H9 (cell line): ENCODE measurements around the gene KRTAP12-4. TPM values are rescaled to one million over a fixed set of nuclear protein-coding genes. Genes with fewer than 3 reads are reported as not detected.
"Not testable (repeated sequence)": the region's sequence is repeated elsewhere in the genome, so short reads cannot be mapped to it uniquely, and the experiment has no call there.

ENCODE experiments used
- DNase-seq: peaks from one replicate; pipeline ENCODE4 v3.0.0-alpha.2; 2017
- H2AFZ ChIP-seq: one replicate; pipeline ENCODE4 v1.6.1; 2013; ENCODE audit warnings: mild to moderate bottlenecking, low read length, control low read depth, moderate library complexity
- H2AK5ac ChIP-seq: 2 replicates; pipeline ENCODE4 v1.6.1; 2013; ENCODE audit warnings: low read length, control low read depth, mixed read lengths; ENCODE audit not compliant: insufficient read length
- H2BK120ac ChIP-seq: one replicate; pipeline ENCODE4 v1.6.1; 2013; ENCODE audit warnings: low read depth, mild to moderate bottlenecking, low read length, control low read depth, inconsistent platforms; ENCODE audit not compliant: poor library complexity, severe bottlenecking
- H2BK12ac ChIP-seq: 2 replicates; pipeline ENCODE4 v1.6.1; 2013; ENCODE audit warnings: low read length, control low read depth, mixed read lengths, low read depth; ENCODE audit not compliant: insufficient read length
- H2BK15ac ChIP-seq: 2 replicates; pipeline ENCODE4 v1.6.1; 2013; ENCODE audit warnings: low read depth, low read length, control low read depth
- H2BK20ac ChIP-seq: one replicate; pipeline ENCODE4 v1.6.1; 2013; ENCODE audit warnings: low read depth, mild to moderate bottlenecking, low read length, control low read depth, inconsistent platforms; ENCODE audit not compliant: poor library complexity, severe bottlenecking
- H2BK5ac ChIP-seq: 2 replicates; pipeline ENCODE4 v1.6.1; 2013; ENCODE audit warnings: low read length, control low read depth, mixed read lengths; ENCODE audit not compliant: insufficient read length
- H3K14ac ChIP-seq: 2 replicates; pipeline ENCODE4 v1.6.1; 2013; ENCODE audit warnings: low read length, control low read depth; ENCODE audit not compliant: insufficient read depth
- H3K18ac ChIP-seq: 2 replicates; pipeline ENCODE4 v1.6.1; 2013; ENCODE audit warnings: low read depth, mild to moderate bottlenecking, mixed read lengths, low read length, control low read depth; ENCODE audit not compliant: insufficient read length
- H3K23ac ChIP-seq: 2 replicates; pipeline ENCODE4 v1.6.1; 2013; ENCODE audit warnings: low read length, control low read depth, mixed read lengths, low read depth; ENCODE audit not compliant: insufficient read length
- H3K23me2 ChIP-seq: 2 replicates; pipeline ENCODE4 v1.6.1; 2013; ENCODE audit warnings: low read depth, mild to moderate bottlenecking, mixed read lengths, low read length, control low read depth; ENCODE audit not compliant: insufficient read length, poor library complexity, severe bottlenecking
- H3K27ac ChIP-seq: 2 replicates; pipeline ENCODE4 v1.5.1; 2013; ENCODE audit warnings: low read length, control low read depth, mixed read lengths, low read depth; ENCODE audit not compliant: insufficient read length
- H3K27me3 ChIP-seq: 2 replicates; pipeline ENCODE4 v1.6.1; 2013; ENCODE audit warnings: low read length, control low read depth, inconsistent platforms; ENCODE audit not compliant: insufficient read depth
- H3K4ac ChIP-seq: 2 replicates; pipeline ENCODE4 v1.6.1; 2013; ENCODE audit warnings: low read depth, mild to moderate bottlenecking, control low read depth, inconsistent platforms, low read length, moderate library complexity
- H3K4me1 ChIP-seq: 2 replicates; pipeline ENCODE4 v1.6.1; 2013; ENCODE audit warnings: low read length, control low read depth, inconsistent platforms; ENCODE audit not compliant: insufficient read depth
- H3K4me2 ChIP-seq: 2 replicates; pipeline ENCODE4 v1.6.1; 2013; ENCODE audit warnings: low read length, control low read depth, mixed read lengths; ENCODE audit not compliant: insufficient read length, insufficient read depth
- H3K56ac ChIP-seq: 2 replicates; pipeline ENCODE4 v1.6.1; 2013; ENCODE audit warnings: low read depth, mild to moderate bottlenecking, mixed read lengths, low read length, control low read depth; ENCODE audit not compliant: insufficient read length
- H3K79me1 ChIP-seq: 2 replicates; pipeline ENCODE4 v1.6.1; 2013; ENCODE audit warnings: low read depth, mild to moderate bottlenecking, moderate library complexity, low read length, control low read depth, inconsistent platforms; ENCODE audit not compliant: insufficient read depth, poor library complexity, severe bottlenecking
- H3K79me2 ChIP-seq: 2 replicates; pipeline ENCODE4 v1.6.1; 2013; ENCODE audit warnings: low read length, control low read depth, inconsistent platforms; ENCODE audit not compliant: insufficient read depth
- H3K9ac ChIP-seq: 2 replicates; pipeline ENCODE4 v1.6.1; 2013; ENCODE audit warnings: low read length, control low read depth, mixed read lengths; ENCODE audit not compliant: insufficient read length; ENCODE audit errors: extremely low read depth
- H3K9me3 ChIP-seq: one replicate; pipeline ENCODE4 v1.6.1; 2013; ENCODE audit warnings: low read depth, low read length, inconsistent platforms; ENCODE audit not compliant: control insufficient read depth
- H3T11ph ChIP-seq: one replicate; pipeline ENCODE4 v1.6.1; 2013; ENCODE audit warnings: mild to moderate bottlenecking, low read length, control low read depth, inconsistent platforms
- H4K20me1 ChIP-seq: one replicate; pipeline ENCODE4 v1.6.1; 2013; ENCODE audit not compliant: control insufficient read depth, insufficient read length, insufficient read depth
- H4K5ac ChIP-seq: 2 replicates; pipeline ENCODE4 v1.6.1; 2013; ENCODE audit warnings: low read depth, mild to moderate bottlenecking, mixed read lengths, low read length, control low read depth; ENCODE audit not compliant: insufficient read length
- H4K8ac ChIP-seq: replicated peaks from 2 replicates; pipeline ENCODE4 v1.6.1; 2013; ENCODE audit warnings: low read length, control low read depth, mixed read lengths, low read depth; ENCODE audit not compliant: insufficient read length
- H4K91ac ChIP-seq: 2 replicates; pipeline ENCODE4 v1.6.1; 2013; ENCODE audit warnings: low read depth, mild to moderate bottlenecking, moderate library complexity, mixed read lengths, low read length, control low read depth; ENCODE audit not compliant: insufficient read length
- H3K27ac Mint-ChIP-seq, 3 experiments: 2 replicates in 2 of 3; 3 replicates in 1 of 3; pipeline ENCODE4 v1.8.0; 2020 to 2021; ENCODE audit warnings: mixed read lengths in 3 of 3, mild to moderate bottlenecking in 1 of 3, moderate library complexity in 1 of 3
- H3K27me3 Mint-ChIP-seq: 2 replicates; pipeline ENCODE4 v1.8.0; 2021; ENCODE audit warnings: low read depth, mild to moderate bottlenecking, moderate library complexity, mixed read lengths
- H3K36me3 Mint-ChIP-seq, 3 experiments: 2 replicates in 2 of 3; 3 replicates in 1 of 3; pipeline ENCODE4 v1.8.0; 2020 to 2021; ENCODE audit warnings: low read depth in 3 of 3, mixed read lengths in 3 of 3; ENCODE audit not compliant: insufficient read depth in 1 of 3
- H3K4me1 Mint-ChIP-seq, 2 experiments: 2 replicates each; pipeline ENCODE4 v1.8.0; 2020; ENCODE audit warnings: mixed read lengths in 2 of 2
- H3K4me3 Mint-ChIP-seq, 2 experiments: 2 replicates in 1 of 2; 3 replicates in 1 of 2; pipeline ENCODE4 v1.8.0; 2020 to 2021; ENCODE audit warnings: mild to moderate bottlenecking in 2 of 2, mixed read lengths in 2 of 2, moderate library complexity in 1 of 2
- H3K9me3 Mint-ChIP-seq, 2 experiments: 2 replicates in 1 of 2; 3 replicates in 1 of 2; pipeline ENCODE4 v1.8.0; 2020; ENCODE audit warnings: mild to moderate bottlenecking in 2 of 2, mixed read lengths in 2 of 2, moderate library complexity in 1 of 2
- CTCF ChIP-seq: fragments of 200-600 bp; sonication (generic); conservative IDR thresholded peaks from 3 replicates; pipeline ENCODE4 v1.8.0; 2021; ENCODE audit warnings: antibody characterized with exemption, mild to moderate bottlenecking
- WGBS: extraction: QIAGEN DNeasy Blood & Tissue Kit; methylation state at CpG from one replicate; pipeline ENCODE4 v1.1.7; 2013; ENCODE audit warnings: missing lambda C conversion rate, low lambda C conversion rate, mixed read lengths; ENCODE audit not compliant: insufficient read length; ENCODE audit errors: extremely low coverage; 5-methylcytosine and 5-hydroxymethylcytosine counted together
- total RNA-seq: library from RNA; stranded (reverse); gene quantifications from 2 replicates; pipeline ENCODE4 v1.2.1, GENCODE V29; 2021

KRTAP12-4 gene
- total RNA-seq, 1 experiment from 2014 or later, result not detected

GRCh38 chr21:44664691-44665090, 10.2 kb upstream of the KRTAP12-4 start:
- H2BK12ac ChIP-seq, result no peak overlapping the region
- no peak overlapping the region for H2AK5ac ChIP-seq
- no peaks in the 10 kb centered on the region for H4K20me1 ChIP-seq
- no peak for DNase-seq
- H2BK15ac ChIP-seq, result no peak overlapping the region
- Mint-ChIP-seq H3K27ac (no peak overlapping the region), H3K27me3 (peaks cover 2% of the 10 kb centered on the region; the same call in 1 of the 2 replicates), H3K36me3 (peaks cover 4 to 10% (median 6%) of the 10 kb centered on the region in 3 experiments), H3K9me3 (peaks cover 9 to 18% of the 10 kb centered on the region in 2 experiments), H3K4me1 (peaks cover 15 to 17% of the 10 kb centered on the region in 2 experiments), H3K4me3 (no peak overlapping the region)
- H3K4me2 ChIP-seq, result no peak overlapping the region
- no peak for TF ChIP-seq CTCF
- no peak overlapping the region for H2BK5ac ChIP-seq
- H3K23ac ChIP-seq, result no peak overlapping the region
- no peak overlapping the region for H2BK20ac ChIP-seq
- no peaks in the 10 kb centered on the region for H3K9me3 ChIP-seq
- no peaks in the 10 kb centered on the region for H3K79me2 ChIP-seq
- no peak overlapping the region for H3K4ac ChIP-seq
- H4K91ac ChIP-seq, result no peak overlapping the region
- H3K23me2 ChIP-seq, result no peaks in the 10 kb centered on the region
- H3K56ac ChIP-seq, result no peak overlapping the region
- no peak overlapping the region for H3K14ac ChIP-seq
- H2BK120ac ChIP-seq, result no peak overlapping the region
- no peak overlapping the region for H4K8ac ChIP-seq
- H3K9ac ChIP-seq, result no peak overlapping the region
- no CpG with 5 or more reads among the region's 5 CpGs for WGBS
- H3K4me1 ChIP-seq, result no peaks in the 10 kb centered on the region
- no peaks in the 10 kb centered on the region for H3K79me1 ChIP-seq
- no peaks in the 10 kb centered on the region for H3K27me3 ChIP-seq
- H3T11ph ChIP-seq, result no peak overlapping the region
- no peak overlapping the region for H4K5ac ChIP-seq
- H3K27ac ChIP-seq, result no peak overlapping the region
- H2AFZ ChIP-seq, result no peak overlapping the region
- H3K18ac ChIP-seq, result no peak overlapping the region

GRCh38 chr21:44661567-44661966, 7.1 kb upstream of the KRTAP12-4 start:
- Mint-ChIP-seq H3K4me1 (peaks cover 32% of the 10 kb centered on the region in 2 experiments), H3K27ac (peak overlapping the region in 2 of 3 experiments; percentile 4 to 77; a peak in 3 of 7 replicates)
- H2BK12ac ChIP-seq, H2AK5ac ChIP-seq, H3K23me2 ChIP-seq, H3K27me3 Mint-ChIP-seq, H3K36me3 Mint-ChIP-seq, H3K4me2 ChIP-seq, H3K4me3 Mint-ChIP-seq, H3K9ac ChIP-seq, H3K23ac ChIP-seq, H4K20me1 ChIP-seq, H3K4ac ChIP-seq, H3K9me3 Mint-ChIP-seq, H3K56ac ChIP-seq, H2BK20ac ChIP-seq, H4K91ac ChIP-seq, H4K8ac ChIP-seq, H3K27me3 ChIP-seq, H3K27ac ChIP-seq, H3K4me1 ChIP-seq, H3K79me1 ChIP-seq, H2BK120ac ChIP-seq, H2AFZ ChIP-seq, H2BK15ac ChIP-seq, H3K79me2 ChIP-seq, H3K14ac ChIP-seq, H2BK5ac ChIP-seq, H3K18ac ChIP-seq, H3T11ph ChIP-seq, H3K9me3 ChIP-seq, H4K5ac ChIP-seq: not testable (repeated sequence)
- DNase-seq, result peak; percentile 76
- no CpG with 5 or more reads among the region's 7 CpGs for WGBS
